CD14-positive monocyte (primary cell): Measurements from ENCODE around the gene TNIP3. TPM values are rescaled to one million over a fixed set of nuclear protein-coding genes. Genes with fewer than 3 reads are reported as not detected.

Experiments used
- DNase-seq, 3 donors: peaks; one replicate each; pipeline ENCODE4 v3.0.0-alpha.2; 2011 to 2022
- H2AFZ ChIP-seq: 2 replicates; pipeline ENCODE4 v1.6.0; 2012; ENCODE audit warnings: mild to moderate bottlenecking, low read depth, low read length, inconsistent platforms; ENCODE audit not compliant: insufficient read depth, poor library complexity, severe bottlenecking
- H3K27ac ChIP-seq, 2 donors: 1 replicate in 1 of 2; 2 replicates in 1 of 2; pipeline ENCODE4 v1.5.1; 2012 to 2013; ENCODE audit warnings: low read length in 2 of 2, control low read depth in 1 of 2, inconsistent platforms in 1 of 2, low read depth in 1 of 2, mild to moderate bottlenecking in 1 of 2
- H3K27me3 ChIP-seq, 2 donors: one replicate each; pipeline versions ENCODE4 v1.6.0 to v1.6.1; 2011 to 2013; ENCODE audit warnings: low read length in 2 of 2; ENCODE audit not compliant: control insufficient read depth in 2 of 2, insufficient read depth in 2 of 2
- H3K36me3 ChIP-seq, 2 donors: replicated peaks in 1 of 2; 1 replicate in 1 of 2; 2 replicates in 1 of 2; pipeline versions ENCODE4 v1.5.1 to v1.6.1; 2012 to 2013; ENCODE audit warnings: low read length in 2 of 2, control low read depth in 1 of 2, inconsistent platforms in 1 of 2, mild to moderate bottlenecking in 1 of 2; ENCODE audit not compliant: insufficient read depth in 2 of 2, control insufficient read depth in 1 of 2
- H3K4me1 ChIP-seq, 2 donors: 1 replicate in 1 of 2; 2 replicates in 1 of 2; pipeline versions ENCODE4 v1.5.1 to v1.6.1; 2012 to 2013; ENCODE audit warnings: low read length in 2 of 2, control low read depth in 1 of 2, inconsistent platforms in 1 of 2, mild to moderate bottlenecking in 1 of 2, moderate library complexity in 1 of 2; ENCODE audit not compliant: insufficient read depth in 2 of 2, control insufficient read depth in 1 of 2
- H3K4me2 ChIP-seq: replicated peaks from 2 replicates; pipeline ENCODE3; 2012; ENCODE audit warnings: low read length, moderate library complexity, mild to moderate bottlenecking; ENCODE audit not compliant: poor library complexity, severe bottlenecking; ENCODE audit errors: extremely low read depth
- H3K4me3 ChIP-seq, 3 experiments: fragments of 200-600 bp in 1 of 3; sonication (generic) in 1 of 3; replicated peaks in 1 of 3; 1 replicate in 2 of 3; 2 replicates in 1 of 3; pipeline ENCODE4 v1.5.1; 2011 to 2013; ENCODE audit warnings: low read length in 3 of 3, mild to moderate bottlenecking in 3 of 3, control low read depth in 2 of 3, low read depth in 2 of 3, inconsistent platforms in 1 of 3, moderate library complexity in 1 of 3
- H3K79me2 ChIP-seq: 2 replicates; pipeline ENCODE4 v1.6.0; 2012; ENCODE audit warnings: mild to moderate bottlenecking, control low read depth, inconsistent platforms, low read length, moderate library complexity; ENCODE audit not compliant: insufficient read depth
- H3K9ac ChIP-seq: 2 replicates; pipeline ENCODE4 v1.6.0; 2017; ENCODE audit warnings: low read length, mild to moderate bottlenecking; ENCODE audit not compliant: insufficient read depth, poor library complexity, severe bottlenecking
- H3K9me3 ChIP-seq, 2 donors: replicated peaks in 1 of 2; 1 replicate in 1 of 2; 2 replicates in 1 of 2; pipeline versions ENCODE4 v1.5.1 to v1.6.1; 2012 to 2013; ENCODE audit warnings: low read length in 2 of 2, control low read depth in 1 of 2; ENCODE audit not compliant: control insufficient read depth in 1 of 2, insufficient read depth in 1 of 2
- H4K20me1 ChIP-seq: 2 replicates; pipeline ENCODE4 v1.6.0; 2012; ENCODE audit warnings: mild to moderate bottlenecking, low read length, control low read depth, moderate library complexity; ENCODE audit not compliant: insufficient read depth
- H3K27ac Mint-ChIP-seq, 7 donors: one replicate each; pipeline ENCODE4 v1.8.0; 2020; ENCODE audit warnings: mild to moderate bottlenecking in 7 of 7, mixed read lengths in 7 of 7, moderate library complexity in 6 of 7, inconsistent platforms in 2 of 7
- H3K27me3 Mint-ChIP-seq, 3 donors: one replicate each; pipeline ENCODE4 v1.8.0; 2021 to 2022; ENCODE audit warnings: low read depth in 3 of 3, mild to moderate bottlenecking in 3 of 3, mixed read lengths in 3 of 3, moderate library complexity in 3 of 3, inconsistent platforms in 1 of 3
- H3K36me3 Mint-ChIP-seq, 2 donors: one replicate each; pipeline ENCODE4 v1.8.0; 2020; ENCODE audit warnings: mixed read lengths in 2 of 2, inconsistent platforms in 1 of 2, mild to moderate bottlenecking in 1 of 2
- H3K4me1 Mint-ChIP-seq: one replicate; pipeline ENCODE4 v1.8.0; 2020; ENCODE audit warnings: mild to moderate bottlenecking, mixed read lengths
- H3K4me3 Mint-ChIP-seq, 2 donors: one replicate each; pipeline ENCODE4 v1.8.0; 2020; ENCODE audit warnings: mild to moderate bottlenecking in 2 of 2, mixed read lengths in 2 of 2, moderate library complexity in 1 of 2
- H3K9me3 Mint-ChIP-seq, 7 donors: one replicate each; pipeline ENCODE4 v1.8.0; 2020 to 2022; ENCODE audit warnings: mixed read lengths in 7 of 7, mild to moderate bottlenecking in 6 of 7, moderate library complexity in 6 of 7, inconsistent platforms in 2 of 7
- CTCF ChIP-seq: fragments of 200-600 bp; IDR thresholded peaks from one replicate; pipeline ENCODE4 v1.8.0; 2022; ENCODE audit warnings: antibody characterized with exemption, mild to moderate bottlenecking
- WGBS: methylation state at CpG from one replicate; pipeline ENCODE4 v1.1.5; 2013; ENCODE audit warnings: missing lambda C conversion rate; ENCODE audit not compliant: insufficient coverage; 5-methylcytosine and 5-hydroxymethylcytosine counted together
- intact Hi-C, 2 donors: fragments of 100-400 bp; cut with micrococcal nuclease; formaldehyde crosslinking; loops; one replicate each; pipeline versions ENCODE4 v1.15.0 to v1.15.1; 2023
- polyA plus RNA-seq, 3 donors: library from polyadenylated mRNA; depleted of rRNA in 1 of 3; unstranded in 2 of 3; stranded (reverse) in 1 of 3; fragments of 300-500 nt in 2 of 3; fragments of >200 nt in 1 of 3; fragmentation: Illumina TruSeq in 2 of 3; gene quantifications; 1 replicate in 2 of 3; 2 replicates in 1 of 3; pipeline ENCODE4 v1.2.3, GENCODE V29; 2012 to 2021

TNIP3 gene
- polyA plus RNA-seq, 3 donors = 0.20 TPM; not detected in 2

- no peak overlapping the region for H3K4me3 ChIP-seq
- no peak for TF ChIP-seq CTCF
- intact Hi-C loops = no loop called here
- peaks cover 5 to 6% (median 6%) of the 10 kb centered on the region in 3 donors for H3K27me3 Mint-ChIP-seq
- H3K4me3 Mint-ChIP-seq = no peak overlapping the region
- no peaks in the 10 kb centered on the region for H3K9me3 Mint-ChIP-seq
- no peaks in the 10 kb centered on the region for H3K36me3 ChIP-seq
- DNase-seq = no peak
- H3K4me2 ChIP-seq = no peak overlapping the region
- H3K9me3 ChIP-seq = no peaks in the 10 kb centered on the region
- H4K20me1 ChIP-seq = no peaks in the 10 kb centered on the region
- no peak overlapping the region for H3K9ac ChIP-seq
- no peak overlapping the region for H3K27ac Mint-ChIP-seq
- H3K79me2 ChIP-seq = no peaks in the 10 kb centered on the region
- no peak overlapping the region for H3K27ac ChIP-seq
- peak overlapping the region; percentile 36 for H2AFZ ChIP-seq
- no peaks in the 10 kb centered on the region for H3K27me3 ChIP-seq
- no peaks in the 10 kb centered on the region for H3K4me1 ChIP-seq
- WGBS = no CpG with 5 or more reads among the region's 1 CpG
- H3K36me3 Mint-ChIP-seq = no peaks in the 10 kb centered on the region
- peaks cover 4% of the 10 kb centered on the region for H3K4me1 Mint-ChIP-seq
These were observed 49.4 kb downstream of the TNIP3 start for GRCh38 chr4:121114756-121115155.

DNA sequence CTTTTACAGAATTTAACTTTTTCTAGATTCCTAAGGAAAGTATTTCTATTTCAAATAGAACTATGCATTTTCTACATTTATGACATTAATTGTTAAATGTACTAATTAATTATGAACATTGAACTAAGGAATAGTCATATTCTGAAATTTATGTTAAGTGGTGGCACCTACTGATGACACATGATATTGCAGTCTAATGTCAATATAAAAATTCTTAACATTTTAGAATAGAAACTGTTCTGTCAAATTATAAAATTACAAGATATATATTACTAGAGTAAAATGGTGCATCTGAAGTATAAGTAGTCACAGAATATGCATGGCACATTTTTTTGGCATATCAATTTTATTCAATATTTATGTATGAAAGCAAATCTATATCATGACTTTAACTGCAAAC lies 51.6 kb downstream of the TNIP3 start:
- peaks cover 3 to 7% (median 4%) of the 10 kb centered on the region in 3 donors for H3K27me3 Mint-ChIP-seq
- TF ChIP-seq CTCF = peak; percentile 75
- H3K27me3 ChIP-seq = no peaks in the 10 kb centered on the region
- no peaks in the 10 kb centered on the region for H3K4me1 ChIP-seq
- H4K20me1 ChIP-seq = no peaks in the 10 kb centered on the region
- H3K27ac ChIP-seq = no peak overlapping the region
- H3K79me2 ChIP-seq = no peaks in the 10 kb centered on the region
- DNase-seq = peak in 1 of 3 donors; percentile 7
- H3K27ac Mint-ChIP-seq = no peak overlapping the region
- peaks cover 4% of the 10 kb centered on the region for H3K4me1 Mint-ChIP-seq
- H3K4me2 ChIP-seq = no peak overlapping the region
- intact Hi-C loops = no loop called here
- no peaks in the 10 kb centered on the region for H3K9me3 ChIP-seq
- no peak overlapping the region for H3K4me3 ChIP-seq
- H3K36me3 ChIP-seq = no peaks in the 10 kb centered on the region
- H3K9me3 Mint-ChIP-seq = no peaks in the 10 kb centered on the region
- no peak overlapping the region for H3K9ac ChIP-seq
- no peak overlapping the region for H2AFZ ChIP-seq
- no peaks in the 10 kb centered on the region for H3K36me3 Mint-ChIP-seq
- no peak overlapping the region for H3K4me3 Mint-ChIP-seq
